Duodenal mucosa (tissue), 2 donors: ENCODE measurements around the gene CTAG2.
"Not testable (repeated sequence)": the region's sequence is repeated elsewhere in the genome, so short reads cannot be mapped to it uniquely, and the experiment has no call there.

Experiments used
- H3K27ac ChIP-seq: one replicate; pipeline ENCODE4 v1.7.0; 2013; ENCODE audit warnings: low read depth, low read length
- H3K27me3 ChIP-seq, 2 donors: one replicate each; pipeline ENCODE4 v1.7.0; 2013; ENCODE audit warnings: low read length in 2 of 2, control low read depth in 1 of 2; ENCODE audit not compliant: insufficient read depth in 2 of 2, control insufficient read depth in 1 of 2
- H3K36me3 ChIP-seq, 2 donors: one replicate each; pipeline ENCODE4 v1.7.0; 2013; ENCODE audit warnings: low read length in 2 of 2, control low read depth in 1 of 2; ENCODE audit not compliant: insufficient read depth in 2 of 2, control insufficient read depth in 1 of 2
- H3K4me1 ChIP-seq, 2 donors: one replicate each; pipeline ENCODE4 v1.7.0; 2013; ENCODE audit warnings: low read length in 2 of 2, control low read depth in 1 of 2; ENCODE audit not compliant: insufficient read depth in 2 of 2, control insufficient read depth in 1 of 2
- H3K4me3 ChIP-seq, 2 donors: one replicate each; pipeline ENCODE4 v1.7.0; 2013; ENCODE audit warnings: low read length in 2 of 2, low read depth in 1 of 2
- H3K9ac ChIP-seq, 2 donors: one replicate each; pipeline ENCODE4 v1.7.0; 2013; ENCODE audit warnings: low read length in 2 of 2, low read depth in 1 of 2
- H3K9me3 ChIP-seq, 2 donors: one replicate each; pipeline ENCODE4 v1.7.0; 2013; ENCODE audit warnings: low read length in 2 of 2, control low read depth in 1 of 2; ENCODE audit not compliant: control insufficient read depth in 1 of 2

CTAG2 gene

GRCh38 chrX:154613586-154613985, 39.8 kb downstream of the CTAG2 start:
- not testable (repeated sequence) for H3K36me3 ChIP-seq, H3K4me1 ChIP-seq, H3K27me3 ChIP-seq, H3K4me3 ChIP-seq, H3K9ac ChIP-seq, H3K9me3 ChIP-seq, H3K27ac ChIP-seq

DNA sequence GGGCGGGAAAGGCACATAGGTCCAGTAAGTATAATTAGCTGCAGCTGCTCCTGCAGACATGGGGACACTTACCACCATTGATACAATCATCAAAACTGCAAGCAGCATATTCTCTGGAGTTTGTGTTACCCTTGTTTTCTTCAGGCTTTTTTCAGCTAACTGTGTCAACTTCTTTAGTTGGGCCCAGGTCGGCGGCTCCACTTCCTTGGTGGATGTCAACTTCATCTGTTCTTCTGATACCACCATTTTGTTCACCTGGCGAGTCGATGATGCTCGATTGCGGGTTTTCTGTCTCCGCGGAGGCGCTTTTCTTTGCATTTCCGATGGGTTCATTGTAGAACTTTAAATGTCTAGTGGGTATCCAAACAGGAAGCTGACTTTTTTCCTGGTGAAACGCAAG, 42.2 kb downstream of the CTAG2 start:
- H3K9ac ChIP-seq, H3K36me3 ChIP-seq, H3K4me1 ChIP-seq, H3K27me3 ChIP-seq, H3K27ac ChIP-seq, H3K9me3 ChIP-seq, H3K4me3 ChIP-seq: not testable (repeated sequence)

- not testable (repeated sequence) for H3K9me3 ChIP-seq, H3K4me1 ChIP-seq, H3K36me3 ChIP-seq, H3K4me3 ChIP-seq, H3K27ac ChIP-seq, H3K27me3 ChIP-seq, H3K9ac ChIP-seq
Measured at GRCh38 chrX:154608823-154609222, 44.6 kb downstream of the CTAG2 start.

GRCh38 chrX:154607976-154608375, 45.4 kb downstream of the CTAG2 start:
- not testable (repeated sequence) for H3K4me1 ChIP-seq, H3K9me3 ChIP-seq, H3K27me3 ChIP-seq, H3K9ac ChIP-seq, H3K4me3 ChIP-seq, H3K27ac ChIP-seq, H3K36me3 ChIP-seq

GRCh38 chrX:154607370-154607769, 46.0 kb downstream of the CTAG2 start:
- H3K27me3 ChIP-seq, result no peaks in the 10 kb centered on the region
- H3K27ac ChIP-seq, result no peak overlapping the region
- no peak overlapping the region for H3K9ac ChIP-seq
- H3K9me3 ChIP-seq, result no peaks in the 10 kb centered on the region
- no peaks in the 10 kb centered on the region for H3K4me1 ChIP-seq
- no peak overlapping the region for H3K4me3 ChIP-seq
- H3K36me3 ChIP-seq, result no peaks in the 10 kb centered on the region

GRCh38 chrX:154605566-154605965, 47.8 kb downstream of the CTAG2 start:
- no peak overlapping the region for H3K9ac ChIP-seq
- H3K36me3 ChIP-seq, result no peaks in the 10 kb centered on the region
- H3K4me1 ChIP-seq, result no peaks in the 10 kb centered on the region
- H3K27ac ChIP-seq, result no peak overlapping the region
- H3K27me3 ChIP-seq, result no peaks in the 10 kb centered on the region
- no peaks in the 10 kb centered on the region for H3K9me3 ChIP-seq
- H3K4me3 ChIP-seq, result no peak overlapping the region

DNA sequence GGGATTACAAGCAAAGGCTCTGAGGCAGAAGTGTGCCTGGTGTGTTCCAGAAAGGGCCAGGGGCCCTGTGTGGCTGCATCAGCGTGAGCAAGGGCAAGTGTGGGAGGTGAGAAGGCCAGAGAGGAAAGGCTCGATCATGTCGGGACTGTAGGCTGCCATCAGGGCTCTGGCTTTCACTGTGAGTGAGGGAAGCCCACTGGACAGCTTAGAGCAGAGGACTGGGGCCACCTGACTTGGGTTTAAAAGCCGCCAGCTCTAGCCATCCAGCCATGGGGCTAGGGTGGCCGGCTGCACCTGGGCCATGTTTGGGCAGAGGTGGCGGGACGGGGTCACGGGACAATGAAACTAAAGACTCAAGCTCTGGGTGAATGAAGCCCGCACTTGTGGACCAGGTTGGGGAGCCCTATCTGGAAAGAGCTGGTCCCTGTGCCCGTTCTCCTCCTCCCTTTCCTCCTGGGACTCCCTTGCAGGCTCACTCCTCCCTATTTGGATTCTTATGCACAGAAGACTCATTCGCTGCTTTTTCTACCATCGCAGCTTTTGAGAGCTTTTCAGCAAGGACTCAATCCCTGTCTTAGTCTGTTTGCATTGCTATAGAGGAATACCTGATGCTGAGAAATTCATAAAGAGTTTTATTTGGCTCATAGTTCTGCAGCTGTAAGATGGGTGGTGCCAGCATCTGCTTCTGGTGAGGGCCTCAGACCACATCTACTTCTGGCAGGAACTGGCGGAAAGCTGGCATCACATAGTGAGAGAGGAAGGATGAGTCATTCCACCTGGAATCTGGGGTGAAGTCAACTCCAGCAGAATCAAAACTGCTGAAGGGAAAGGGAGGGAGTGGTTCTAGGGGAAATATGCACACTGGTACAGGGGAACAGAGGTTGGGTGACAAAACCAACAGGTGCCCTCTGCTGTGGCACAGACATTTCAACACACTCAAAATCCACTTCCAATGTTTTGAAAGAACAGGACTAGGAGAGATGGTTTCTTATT, 49.6 kb downstream of the CTAG2 start:
- Histone ChIP-seq H3K27me3 (no peaks in the 10 kb centered on the region), H3K9ac (no peak overlapping the region), H3K36me3 (no peaks in the 10 kb centered on the region), H3K4me1 (no peaks in the 10 kb centered on the region), H3K4me3 (no peak overlapping the region), H3K27ac (no peak overlapping the region), H3K9me3 (no peaks in the 10 kb centered on the region)

GRCh38 chrX:154602766-154603437, 50.5 kb downstream of the CTAG2 start:
- Histone ChIP-seq H3K9ac (no peak overlapping the region), H3K36me3 (no peaks in the 10 kb centered on the region), H3K9me3 (no peaks in the 10 kb centered on the region), H3K27ac (no peak overlapping the region), H3K27me3 (no peaks in the 10 kb centered on the region), H3K4me1 (no peaks in the 10 kb centered on the region), H3K4me3 (no peak overlapping the region)

DNA sequence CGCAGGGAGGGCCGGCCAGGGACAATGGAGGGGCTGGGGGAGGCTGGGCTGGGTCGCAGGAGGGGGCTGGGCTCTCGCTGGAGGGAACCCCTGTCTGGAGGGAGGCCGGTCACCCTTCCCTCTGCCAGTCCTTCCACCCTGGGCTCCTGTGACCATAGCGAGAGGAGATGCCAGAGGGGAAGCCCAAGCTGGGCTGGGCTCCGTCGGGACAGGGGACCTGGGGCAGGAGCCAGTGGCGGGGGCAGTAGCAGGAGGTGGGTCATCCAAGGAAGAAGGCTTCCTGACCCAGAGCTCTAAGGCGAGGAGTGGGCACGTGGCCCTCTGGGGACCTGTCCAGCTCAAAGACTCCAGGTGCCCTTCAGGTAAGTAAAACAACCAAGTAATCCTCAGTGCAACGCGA, 51.2 kb downstream of the CTAG2 start:
- no peak overlapping the region for H3K9ac ChIP-seq
- H3K4me3 ChIP-seq, result no peak overlapping the region
- H3K9me3 ChIP-seq, result no peaks in the 10 kb centered on the region
- no peaks in the 10 kb centered on the region for H3K36me3 ChIP-seq
- H3K27me3 ChIP-seq, result no peaks in the 10 kb centered on the region
- no peak overlapping the region for H3K27ac ChIP-seq
- no peaks in the 10 kb centered on the region for H3K4me1 ChIP-seq
